HepG2 (cell line): ENCODE measurements around the gene KAT2A. TPM values are rescaled to one million over a fixed set of nuclear protein-coding genes. Genes with fewer than 3 reads are reported as not detected.
A peak's percentile ranks its signal among the peaks of the same experiment; 100 is the strongest.

Source experiments
- AGO2 ChIP-seq: fragments of 200-400 bp; formaldehyde crosslinking; optimal IDR thresholded peaks from 2 replicates; pipeline ENCODE3; 2017; ENCODE audit warnings: mild to moderate bottlenecking, low read depth, low read length, moderate library complexity
- ARNT ChIP-seq: fragments of 450-650 bp; IDR thresholded peaks from 2 replicates; pipeline ENCODE4 v1.6.1; 2017
- ARNTL ChIP-seq: sonication (generic); formaldehyde crosslinking; IDR thresholded peaks from 2 replicates; pipeline ENCODE4 v1.4.0; 2020; ENCODE audit warnings: mild to moderate bottlenecking, missing genetic modification reagents
- CC2D1A ChIP-seq: sonication (generic); formaldehyde crosslinking; IDR thresholded peaks from 2 replicates; pipeline ENCODE4 v1.8.1; 2023; ENCODE audit warnings: mild to moderate bottlenecking, missing genetic modification reagents
- CHD2 ChIP-seq: IDR thresholded peaks from 2 replicates; pipeline ENCODE4 v1.6.1; 2011; ENCODE audit warnings: low read depth, low read length, improper control_type of control experiment
- HNRNPLL ChIP-seq: fragments of 200-400 bp; formaldehyde crosslinking; IDR thresholded peaks from 2 replicates; pipeline ENCODE4 v1.6.1; 2017; ENCODE audit warnings: mild to moderate bottlenecking, low read depth, low read length; ENCODE audit not compliant: poor library complexity, severe bottlenecking
- KLF11 ChIP-seq: IDR thresholded peaks from 2 replicates; pipeline ENCODE4 v1.6.1; 2016; ENCODE audit warnings: missing compliant biosample characterization
- MAF1 ChIP-seq: sonication (generic); formaldehyde crosslinking; IDR thresholded peaks from 2 replicates; pipeline ENCODE4 v1.5.0; 2020; ENCODE audit warnings: missing genetic modification reagents, borderline replicate concordance
- MYNN ChIP-seq: sonication (generic); formaldehyde crosslinking; IDR thresholded peaks from 2 replicates; pipeline ENCODE4 v1.4.0; 2020; ENCODE audit warnings: mild to moderate bottlenecking, low read depth, missing genetic modification reagents
- POLR2AphosphoS5 ChIP-seq: IDR thresholded peaks from 2 replicates; pipeline ENCODE4 v1.6.1; 2012; ENCODE audit warnings: low read depth, low read length
- SIX1 ChIP-seq: sonication (generic); formaldehyde crosslinking; IDR thresholded peaks from 2 replicates; pipeline ENCODE4 v1.4.0; 2020; ENCODE audit warnings: missing genetic modification reagents, borderline replicate concordance
- YY1 ChIP-seq: IDR thresholded peaks from 2 replicates; pipeline ENCODE4 v1.6.1; 2011; ENCODE audit warnings: low read length, low read depth, moderate library complexity, mild to moderate bottlenecking; ENCODE audit not compliant: insufficient read depth, insufficient replicate concordance
- ZBTB44 ChIP-seq: sonication (generic); formaldehyde crosslinking; IDR thresholded peaks from 2 replicates; pipeline ENCODE4 v1.4.0; 2020; ENCODE audit warnings: missing genetic modification reagents
- ZMAT3 ChIP-seq: sonication (generic); formaldehyde crosslinking; conservative IDR thresholded peaks from 2 replicates; pipeline ENCODE4 v1.7.0; 2021; ENCODE audit warnings: missing genetic modification reagents
- ZNF20 ChIP-seq: sonication (generic); formaldehyde crosslinking; IDR thresholded peaks from 2 replicates; pipeline ENCODE4 v1.4.0; 2020; ENCODE audit warnings: mild to moderate bottlenecking, moderate library complexity, missing genetic modification reagents
- ZNF292 ChIP-seq: sonication (generic); formaldehyde crosslinking; IDR thresholded peaks from 2 replicates; pipeline ENCODE4 v1.8.1; 2022; ENCODE audit warnings: mild to moderate bottlenecking, low read depth, missing genetic modification reagents, borderline replicate concordance
- ZNF432 ChIP-seq: sonication (generic); formaldehyde crosslinking; IDR thresholded peaks from 2 replicates; pipeline ENCODE4 v1.5.0; 2020; ENCODE audit warnings: missing genetic modification reagents, mild to moderate bottlenecking, borderline replicate concordance
- ZNF496 ChIP-seq: sonication (generic); formaldehyde crosslinking; IDR thresholded peaks from 2 replicates; pipeline ENCODE4 v1.8.1; 2023; ENCODE audit warnings: mild to moderate bottlenecking, moderate library complexity, missing genetic modification reagents; ENCODE audit not compliant: insufficient replicate concordance
- ZNF674 ChIP-seq: sonication (generic); formaldehyde crosslinking; IDR thresholded peaks from 2 replicates; pipeline ENCODE4 v1.5.0; 2020; ENCODE audit warnings: low read depth, mild to moderate bottlenecking, missing genetic modification reagents
- ZNF746 ChIP-seq: sonication (generic); formaldehyde crosslinking; IDR thresholded peaks from 2 replicates; pipeline ENCODE4 v1.8.0; 2022; ENCODE audit warnings: mild to moderate bottlenecking, missing genetic modification reagents
- ZNF773 ChIP-seq: sonication (generic); formaldehyde crosslinking; IDR thresholded peaks from 2 replicates; pipeline ENCODE4 v1.4.0; 2020; ENCODE audit warnings: missing genetic modification reagents, borderline replicate concordance
- ZSCAN5A ChIP-seq: sonication (generic); formaldehyde crosslinking; IDR thresholded peaks from 2 replicates; pipeline ENCODE4 v1.8.0; 2022; ENCODE audit warnings: mild to moderate bottlenecking, missing genetic modification reagents, borderline replicate concordance
- ZXDC ChIP-seq: sonication (generic); formaldehyde crosslinking; IDR thresholded peaks from 2 replicates; pipeline ENCODE4 v1.5.0; 2020; ENCODE audit warnings: mild to moderate bottlenecking, missing genetic modification reagents
- polyA plus RNA-seq, 8 experiments: library from polyadenylated mRNA; depleted of rRNA in 3 of 8; stranded (reverse) in 7 of 8; unstranded in 1 of 8; fragments of >200 nt; fragmentation: Illumina TruSeq in 4 of 8; extraction: Trizol in 4 of 8; gene quantifications; 2 replicates each; pipeline versions ENCODE4 v1.2.1 to v1.2.3, GENCODE V29; 2011 to 2016; ENCODE audit warnings: low read depth in 4 of 8, missing spikeins in 1 of 8, mixed read lengths in 1 of 8; ENCODE audit not compliant: insufficient read depth in 1 of 8
- total RNA-seq, 5 experiments: library from RNA; depleted of rRNA; stranded (reverse); fragments of >200 nt; fragmentation: Illumina TruSeq; extraction: Trizol; gene quantifications; 2 replicates each; pipeline ENCODE4 v1.2.3, GENCODE V29; 2016; ENCODE audit warnings: low read depth in 1 of 5

Gene KAT2A
- total and polyA plus RNA-seq, 2 of the 13 experiments (the other 11 are each of a cell fraction or from before 2014, with no cell fraction given) = 29.1 to 90.4 TPM

GRCh38 chr17:42153919-42154742, 33.0 kb upstream of the KAT2A start (continued):
- TF ChIP-seq YY1 = no peak
- no peak for TF ChIP-seq CHD2
- TF ChIP-seq HNRNPLL = no peak
- no peak for TF ChIP-seq ZNF432 (CRISPR knock-in tag)
- 0 out of 2 replicates have a peak, but pooled peaks have one; percentile 4 for TF ChIP-seq ZNF746 (CRISPR knock-in tag)
- TF ChIP-seq ZSCAN5A (CRISPR knock-in tag) = no peak
- no peak for TF ChIP-seq KLF11
- no peak for TF ChIP-seq ZNF496 (CRISPR knock-in tag)
- no peak for TF ChIP-seq CC2D1A (CRISPR knock-in tag)
- TF ChIP-seq ZNF20 (CRISPR knock-in tag) = no peak
- no peak for TF ChIP-seq SIX1
- no peak for TF ChIP-seq AGO2
- no peak for TF ChIP-seq MYNN
- no peak for TF ChIP-seq POLR2AphosphoS5
- TF ChIP-seq ARNTL (CRISPR knock-in tag) = no peak
- TF ChIP-seq ZMAT3 = no peak
- TF ChIP-seq MAF1 (CRISPR knock-in tag) = 0 out of 2 replicates have a peak, but pooled peaks have one; percentile 10
- TF ChIP-seq ZXDC (CRISPR knock-in tag) = 0 out of 2 replicates have a peak, but pooled peaks have one; percentile 37
- no peak for TF ChIP-seq ZNF773 (CRISPR knock-in tag)
- no peak for TF ChIP-seq ARNT
- TF ChIP-seq ZNF674 (CRISPR knock-in tag) = no peak
- no peak for TF ChIP-seq ZNF292 (CRISPR knock-in tag)
- no peak for TF ChIP-seq ZBTB44 (CRISPR knock-in tag)
